Testis (tissue), 3 donors: Measurements from ENCODE around the gene GRK4. TPM values are rescaled to one million over a fixed set of nuclear protein-coding genes. Genes with fewer than 3 reads are reported as not detected.
"Not testable (repeated sequence)": the region's sequence is repeated elsewhere in the genome, so short reads cannot be mapped to it uniquely, and the experiment has no call there.

Experiments used
- DNase-seq: peaks from one replicate; pipeline ENCODE4 v3.0.0-alpha.2; 2019
- H3K27ac ChIP-seq, 2 donors: fragments of 200-600 bp; sonication (generic); one replicate each; pipeline ENCODE4 v1.5.1; 2019
- H3K27me3 ChIP-seq: fragments of 200-600 bp; sonication (generic); one replicate; pipeline ENCODE4 v1.5.1; 2019
- H3K36me3 ChIP-seq: fragments of 200-600 bp; sonication (generic); one replicate; pipeline ENCODE4 v1.5.1; 2017; ENCODE audit warnings: low read depth; ENCODE audit errors: missing control alignments
- H3K4me1 ChIP-seq: fragments of 200-600 bp; sonication (generic); one replicate; pipeline ENCODE4 v1.5.1; 2019
- H3K4me3 ChIP-seq, 2 donors: fragments of 200-600 bp; sonication (generic); one replicate each; pipeline ENCODE4 v1.5.1; 2017 to 2019
- H3K9me3 ChIP-seq: fragments of 200-600 bp; sonication (generic); one replicate; pipeline ENCODE4 v1.5.1; 2017
- POLR2A ChIP-seq: fragments of 450-650 bp; IDR thresholded peaks from one replicate; pipeline ENCODE4 v1.6.1; 2017; ENCODE audit warnings: antibody characterized with exemption, mild to moderate bottlenecking, moderate library complexity
- WGBS, 2 donors: methylation state at CpG; one replicate each; pipeline ENCODE4 v1.1.5; 2018; 5-methylcytosine and 5-hydroxymethylcytosine counted together
- intact Hi-C: fragments of 100-400 bp; cut with DNase I; formaldehyde crosslinking; loops from one replicate; pipeline ENCODE4 v1.15.1; 2023; ENCODE audit warnings: low total_unique reads
- polyA plus RNA-seq: library from polyadenylated mRNA; stranded (reverse); fragments of 350-450 nt; fragmentation: Illumina TruSeq; extraction: RNeasy Lipid Tissue Mini Kit (QIAGEN cat#74804); gene quantifications from one replicate; pipeline ENCODE4 v1.2.3, GENCODE V29; 2014; ENCODE audit warnings: low read depth, low replicate concordance; ENCODE audit not compliant: insufficient read depth
- total RNA-seq, 2 donors: library from RNA; depleted of rRNA; stranded (reverse); fragments of >200 nt; gene quantifications; one replicate each; pipeline ENCODE4 v1.2.3, GENCODE V29; 2016
- TF ChIP-seq, protein P1 (sequence below), 3 experiments: fragments of 450-650 bp in 2 of 3; fragments of 200-600 bp in 1 of 3; sonication (generic) in 1 of 3; IDR thresholded peaks; one replicate each; pipeline ENCODE4 v1.5.1; 2016 to 2019; ENCODE audit warnings: antibody characterized with exemption in 3 of 3, mild to moderate bottlenecking in 2 of 3, moderate library complexity in 1 of 3

GRK4 gene
- total and polyA plus RNA-seq, 3 donors from 2014 or later: 33.8 to 106 (median 73.0) TPM

DNA sequence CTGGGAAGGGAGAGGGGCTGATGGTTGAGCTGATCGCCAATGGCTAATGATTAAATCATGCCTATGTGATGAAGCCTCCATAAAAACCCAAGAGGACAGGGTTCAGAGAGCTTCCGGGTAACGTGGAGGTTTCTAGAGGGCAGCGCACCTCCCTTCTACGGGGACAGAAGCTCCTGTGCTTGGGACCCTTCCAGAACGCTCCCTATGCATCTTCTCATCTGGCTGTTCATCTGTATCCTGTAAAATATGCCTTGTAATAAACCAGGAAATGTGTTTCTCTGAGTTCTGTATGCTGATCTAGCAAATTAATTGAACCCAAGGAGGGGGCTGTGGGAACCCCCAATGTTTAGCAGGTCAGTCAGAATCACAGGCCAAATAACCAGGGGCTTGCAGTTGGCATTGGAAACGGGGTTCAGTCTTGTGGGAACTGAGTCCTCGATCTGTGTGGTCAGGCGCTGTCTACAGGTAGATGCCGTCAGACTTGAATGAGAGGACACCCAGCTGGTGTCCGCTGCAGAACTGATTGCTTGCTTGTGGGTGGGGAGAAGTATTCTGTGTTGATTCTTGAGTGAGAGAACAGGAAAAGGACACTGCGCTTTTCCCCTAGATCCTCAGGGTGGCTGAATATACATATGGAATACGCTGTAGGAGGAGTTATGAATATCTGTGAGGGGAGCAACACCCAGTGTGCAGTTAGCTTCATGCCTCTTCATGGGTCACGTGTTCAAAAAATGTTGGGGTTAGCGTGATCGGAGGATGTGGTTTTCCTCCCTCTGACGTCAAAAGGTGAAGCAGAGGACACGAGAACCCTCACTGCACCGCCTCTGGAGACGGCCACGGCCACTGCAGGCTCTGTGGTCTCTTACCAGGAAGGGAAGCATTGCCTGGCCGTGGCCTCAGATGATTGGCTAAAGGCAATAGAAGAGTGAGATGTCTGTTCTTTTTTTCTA, 81.8 kb downstream of the GRK4 start:
- no peaks in the 10 kb centered on the region for H3K27me3 ChIP-seq
- 84 to 90% methylated on average over 22 of the region's 22 CpGs for WGBS, 2 donors
- intact Hi-C loops: loop anchor here (10.0 kb wide), 1 partner anchor 280 kb away; no protein-coding TSS in a partner anchor
- H3K27ac ChIP-seq: no peak overlapping the region
- no peak for DNase-seq
- no peaks in the 10 kb centered on the region for H3K36me3 ChIP-seq
- H3K4me3 ChIP-seq: no peak overlapping the region
- H3K4me1 ChIP-seq: peaks cover 5% of the 10 kb centered on the region
- no peaks in the 10 kb centered on the region for H3K9me3 ChIP-seq
- TF ChIP-seq, protein P1, sequence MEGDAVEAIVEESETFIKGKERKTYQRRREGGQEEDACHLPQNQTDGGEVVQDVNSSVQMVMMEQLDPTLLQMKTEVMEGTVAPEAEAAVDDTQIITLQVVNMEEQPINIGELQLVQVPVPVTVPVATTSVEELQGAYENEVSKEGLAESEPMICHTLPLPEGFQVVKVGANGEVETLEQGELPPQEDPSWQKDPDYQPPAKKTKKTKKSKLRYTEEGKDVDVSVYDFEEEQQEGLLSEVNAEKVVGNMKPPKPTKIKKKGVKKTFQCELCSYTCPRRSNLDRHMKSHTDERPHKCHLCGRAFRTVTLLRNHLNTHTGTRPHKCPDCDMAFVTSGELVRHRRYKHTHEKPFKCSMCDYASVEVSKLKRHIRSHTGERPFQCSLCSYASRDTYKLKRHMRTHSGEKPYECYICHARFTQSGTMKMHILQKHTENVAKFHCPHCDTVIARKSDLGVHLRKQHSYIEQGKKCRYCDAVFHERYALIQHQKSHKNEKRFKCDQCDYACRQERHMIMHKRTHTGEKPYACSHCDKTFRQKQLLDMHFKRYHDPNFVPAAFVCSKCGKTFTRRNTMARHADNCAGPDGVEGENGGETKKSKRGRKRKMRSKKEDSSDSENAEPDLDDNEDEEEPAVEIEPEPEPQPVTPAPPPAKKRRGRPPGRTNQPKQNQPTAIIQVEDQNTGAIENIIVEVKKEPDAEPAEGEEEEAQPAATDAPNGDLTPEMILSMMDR (IDR thresholded peaks at IDR 0.05): no peak
- TF ChIP-seq POLR2A: no peak

DNA sequence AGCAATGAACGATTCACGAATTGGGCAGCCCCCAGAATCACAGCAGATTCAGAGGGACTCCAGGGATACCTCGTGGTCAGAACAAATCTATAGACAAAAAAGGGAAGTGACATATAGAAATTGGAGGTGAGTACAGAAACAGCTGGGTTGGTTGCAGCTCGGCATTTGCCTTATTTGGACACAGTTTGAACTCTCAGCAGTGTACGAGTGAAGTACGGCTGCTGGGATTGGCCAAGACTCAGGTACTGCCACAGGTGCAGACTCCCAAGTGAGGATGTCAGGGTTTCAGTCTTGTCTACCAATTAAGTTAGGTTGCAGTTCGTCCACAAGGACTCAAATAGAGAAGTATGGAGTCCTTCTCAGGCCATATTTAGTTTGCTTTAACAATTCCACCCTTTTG, 82.8 kb downstream of the GRK4 start:
- intact Hi-C loops: loop anchor here (10.0 kb wide), 1 partner anchor 281 kb away; no protein-coding TSS in a partner anchor
- no peaks in the 10 kb centered on the region for H3K36me3 ChIP-seq
- peaks cover 5% of the 10 kb centered on the region for H3K4me1 ChIP-seq
- 85 to 89% methylated on average over 7 of the region's 7 CpGs for WGBS, 2 donors
- H3K27me3 ChIP-seq: no peaks in the 10 kb centered on the region
- H3K9me3 ChIP-seq: no peaks in the 10 kb centered on the region
- no peak overlapping the region for H3K27ac ChIP-seq
- no peak for DNase-seq
- no peak overlapping the region for H3K4me3 ChIP-seq
- TF ChIP-seq, protein P1 (IDR thresholded peaks at IDR 0.05): no peak
- TF ChIP-seq POLR2A: no peak

DNA sequence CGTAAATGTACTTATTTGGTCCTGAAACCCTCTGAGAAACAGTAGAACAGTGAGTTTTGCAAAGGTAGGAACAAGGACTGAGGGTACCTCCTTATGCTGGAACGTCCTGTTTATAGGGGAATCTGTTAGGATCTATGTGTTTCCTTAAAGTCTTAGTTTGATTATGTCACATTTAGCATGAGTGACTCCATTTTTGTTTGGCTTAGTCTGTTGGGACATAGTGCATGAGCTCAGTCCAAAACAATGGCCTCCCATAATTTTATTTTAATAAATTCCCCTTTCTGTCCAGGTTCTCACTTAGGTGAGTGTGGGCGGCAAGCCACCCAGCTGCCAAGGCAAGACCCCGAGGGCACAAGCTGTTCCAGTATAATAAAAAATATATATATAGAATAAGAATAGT, 83.3 kb downstream of the GRK4 start:
- H3K27ac ChIP-seq: no peak overlapping the region
- peaks cover 5% of the 10 kb centered on the region for H3K4me1 ChIP-seq
- H3K36me3 ChIP-seq: no peaks in the 10 kb centered on the region
- no peaks in the 10 kb centered on the region for H3K9me3 ChIP-seq
- intact Hi-C loops: loop anchor here (10.0 kb wide), 1 partner anchor 282 kb away; no protein-coding TSS in a partner anchor
- DNase-seq: no peak
- TF ChIP-seq, protein P1 (IDR thresholded peaks at IDR 0.05): no peak
- no peak for TF ChIP-seq POLR2A
- H3K4me3 ChIP-seq: no peak overlapping the region
- H3K27me3 ChIP-seq: no peaks in the 10 kb centered on the region
- 83 to 90% methylated on average over 4 of the region's 4 CpGs for WGBS, 2 donors

DNA sequence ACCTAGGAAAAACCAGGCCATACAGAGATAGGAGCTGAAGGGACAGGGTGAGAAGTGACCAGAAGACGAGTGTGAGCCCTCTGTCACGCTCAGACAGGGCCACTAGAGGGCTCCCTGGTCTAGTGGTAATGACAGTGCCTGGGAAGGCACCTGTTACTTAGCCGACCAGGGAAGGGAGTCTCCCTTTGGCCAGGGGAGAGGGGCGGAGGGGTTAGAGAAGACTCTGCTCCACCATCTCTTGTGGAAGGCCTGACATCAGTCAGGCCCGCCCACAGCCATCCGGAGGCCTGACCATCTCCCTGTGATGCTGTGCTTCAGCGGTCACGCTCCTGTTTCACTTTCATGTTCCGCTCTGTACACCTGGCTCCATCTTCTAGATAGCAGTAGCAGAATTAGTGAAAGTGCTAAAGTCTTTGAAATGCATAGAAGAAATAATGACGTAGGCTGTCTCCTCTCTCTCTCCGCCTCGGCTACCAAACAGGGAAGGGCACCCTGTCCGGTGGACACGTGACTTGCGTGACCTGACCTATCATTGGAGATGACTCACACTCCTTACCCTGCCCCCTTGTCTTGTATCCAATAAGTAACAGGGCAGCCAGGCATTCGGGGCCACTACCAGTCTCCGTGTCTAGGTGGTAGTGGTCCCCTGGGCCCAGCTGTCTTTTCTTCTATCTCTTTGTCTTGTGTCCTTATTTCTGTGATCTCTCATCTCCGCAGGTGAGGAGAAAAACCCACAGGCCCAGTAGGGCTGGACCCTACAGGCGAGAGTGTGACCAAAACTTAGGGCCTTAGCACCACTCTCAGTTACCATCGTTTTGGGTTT, 84.3 kb downstream of the GRK4 start:
- Histone ChIP-seq H3K27ac (no peak overlapping the region), H3K9me3 (no peaks in the 10 kb centered on the region), H3K36me3 (no peaks in the 10 kb centered on the region), H3K4me3 (no peak overlapping the region), H3K27me3 (no peaks in the 10 kb centered on the region), H3K4me1 (no peaks in the 10 kb centered on the region)
- TF ChIP-seq POLR2A: no peak
- TF ChIP-seq, protein P1 (IDR thresholded peaks at IDR 0.05): peak; percentile 31 to 64 (median 47)
- intact Hi-C loops: loop anchor here (10.0 kb wide), 1 partner anchor 283 kb away; no protein-coding TSS in a partner anchor
- DNase-seq: peak; percentile 83
- 69 to 75% methylated on average over 20 of the region's 20 CpGs for WGBS, 2 donors

DNA sequence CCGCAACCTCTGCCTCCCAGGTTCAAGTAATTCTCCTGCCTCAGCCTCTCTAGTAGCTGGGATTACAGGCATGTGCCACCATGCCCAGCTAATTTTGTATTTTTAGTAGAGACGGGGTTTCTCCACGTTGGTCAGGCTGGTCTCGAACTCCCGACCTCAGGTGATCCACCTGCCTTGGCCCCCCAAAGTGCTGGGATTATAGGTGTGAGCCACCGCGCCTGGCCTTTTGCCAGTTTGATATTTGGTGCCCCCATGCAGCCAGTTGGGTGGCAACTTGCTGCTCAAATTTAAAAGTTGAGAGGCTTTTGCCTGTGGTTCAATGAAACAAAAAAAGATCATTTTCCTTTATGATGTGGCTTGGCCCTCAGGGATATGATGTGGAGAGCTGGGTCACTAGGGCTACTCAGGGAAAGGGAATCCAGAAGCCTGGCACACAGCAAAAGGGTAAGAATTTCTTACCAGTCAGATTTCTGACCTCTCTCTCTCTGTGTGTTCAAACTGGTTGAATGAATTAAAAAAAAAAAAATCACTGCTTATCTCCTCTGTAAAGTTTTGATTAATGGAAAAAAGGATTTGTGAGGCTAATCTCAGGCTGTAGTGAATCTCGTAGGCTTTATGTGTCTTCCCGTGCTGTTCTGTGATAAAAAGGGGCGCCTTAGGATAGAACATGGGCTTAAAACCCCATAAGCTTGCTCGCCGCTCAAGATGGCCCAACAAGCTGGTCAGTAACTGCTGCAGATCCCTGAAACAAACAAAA, 87.9 kb downstream of the GRK4 start:
- intact Hi-C loops, DNase-seq, H3K4me3 ChIP-seq, H3K9me3 ChIP-seq, H3K4me1 ChIP-seq, H3K36me3 ChIP-seq, H3K27ac ChIP-seq, H3K27me3 ChIP-seq: not testable (repeated sequence)
- 83 to 89% methylated on average over 12 of the region's 12 CpGs for WGBS, 2 donors
